ENCODE measurements around the gene HECW1. TPM values are rescaled to one million over a fixed set of nuclear protein-coding genes. Genes with fewer than 3 reads are reported as not detected.

Gene HECW1
- total RNA-seq, 3 donors from 2014 or later (not counting 1 experiment from before 2014, with no cell fraction given): not detected

DNA sequence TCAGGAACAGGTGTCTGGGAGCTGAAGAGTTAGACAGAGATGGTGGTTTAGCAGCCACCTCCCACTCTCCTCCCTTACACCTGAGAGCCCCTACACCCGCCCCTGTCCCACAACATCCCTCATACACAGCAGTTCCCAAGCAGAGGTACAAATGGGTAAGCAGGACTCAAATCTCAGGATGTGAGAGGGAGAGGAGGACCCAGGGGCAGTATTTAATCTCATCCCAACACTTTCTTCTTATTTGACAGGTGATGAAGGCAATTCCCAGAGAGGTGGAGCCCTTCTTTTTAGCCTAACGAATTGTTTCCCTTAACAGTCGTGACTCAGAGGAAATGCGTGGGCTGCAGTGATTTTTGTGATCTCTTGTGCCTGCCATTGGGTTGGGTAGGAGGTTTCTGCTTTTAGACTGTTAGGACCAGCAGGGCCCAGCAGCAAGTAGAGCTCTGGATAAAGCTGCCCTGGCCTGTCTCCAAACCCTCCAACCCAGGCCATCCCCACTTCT is 191.3 kb downstream of the HECW1 start:
- Histone ChIP-seq H3K9me3 (ENCODE audit: control insufficient read depth, insufficient read depth, low read length) (no peaks in the 10 kb centered on the region), H3K27me3 (ENCODE audit: control insufficient read depth, insufficient read depth, low read length) (no peaks in the 10 kb centered on the region), H3K36me3 (ENCODE audit: control insufficient read depth, insufficient read depth, low read length) (no peaks in the 10 kb centered on the region), H3K4me1 (ENCODE audit: control insufficient read depth, insufficient read depth, low read length) (no peaks in the 10 kb centered on the region), H3K27ac (ENCODE audit: low read length) (no peak overlapping the region), H3K4me3 (ENCODE audit: low read length) (no peak overlapping the region)
- DNase-seq (no peak), ATAC-seq (no peak)
- Mint-ChIP-seq H3K4me3 (no peak overlapping the region), H3K27ac (no peak overlapping the region), H3K27me3 (ENCODE audit: low read depth in 2 of 2) (peaks cover 8 to 38% of the 10 kb centered on the region in 2 donors), H3K36me3 (no peaks in the 10 kb centered on the region), H3K9me3 (no peaks in the 10 kb centered on the region), H3K4me1 (no peaks in the 10 kb centered on the region)
- TF ChIP-seq, protein P1, sequence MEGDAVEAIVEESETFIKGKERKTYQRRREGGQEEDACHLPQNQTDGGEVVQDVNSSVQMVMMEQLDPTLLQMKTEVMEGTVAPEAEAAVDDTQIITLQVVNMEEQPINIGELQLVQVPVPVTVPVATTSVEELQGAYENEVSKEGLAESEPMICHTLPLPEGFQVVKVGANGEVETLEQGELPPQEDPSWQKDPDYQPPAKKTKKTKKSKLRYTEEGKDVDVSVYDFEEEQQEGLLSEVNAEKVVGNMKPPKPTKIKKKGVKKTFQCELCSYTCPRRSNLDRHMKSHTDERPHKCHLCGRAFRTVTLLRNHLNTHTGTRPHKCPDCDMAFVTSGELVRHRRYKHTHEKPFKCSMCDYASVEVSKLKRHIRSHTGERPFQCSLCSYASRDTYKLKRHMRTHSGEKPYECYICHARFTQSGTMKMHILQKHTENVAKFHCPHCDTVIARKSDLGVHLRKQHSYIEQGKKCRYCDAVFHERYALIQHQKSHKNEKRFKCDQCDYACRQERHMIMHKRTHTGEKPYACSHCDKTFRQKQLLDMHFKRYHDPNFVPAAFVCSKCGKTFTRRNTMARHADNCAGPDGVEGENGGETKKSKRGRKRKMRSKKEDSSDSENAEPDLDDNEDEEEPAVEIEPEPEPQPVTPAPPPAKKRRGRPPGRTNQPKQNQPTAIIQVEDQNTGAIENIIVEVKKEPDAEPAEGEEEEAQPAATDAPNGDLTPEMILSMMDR (IDR thresholded peaks at IDR 0.05): no peak
- intact Hi-C loops (cut with micrococcal nuclease): no loop called here
- WGBS (ENCODE audit: insufficient coverage): 3% methylated on average over 3 of the region's 4 CpGs

DNA sequence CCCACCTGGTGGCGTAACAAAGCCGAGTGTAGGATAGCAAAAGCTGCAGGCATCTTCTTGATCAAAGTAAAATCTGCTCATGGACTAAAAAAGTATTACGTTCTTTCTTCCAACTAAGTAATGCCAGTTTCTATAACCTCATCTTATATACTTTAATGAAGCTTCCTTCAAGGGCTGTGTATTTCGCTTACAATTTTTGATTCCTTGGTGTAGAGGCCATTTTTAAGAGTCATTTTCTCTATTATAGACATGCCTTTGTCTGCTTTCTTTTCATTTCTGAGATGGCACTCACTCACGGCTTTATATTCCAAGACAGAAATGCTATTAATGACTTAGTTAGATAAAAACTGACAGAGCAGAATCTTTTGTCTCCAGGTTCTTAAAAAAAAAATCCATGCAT is 194.0 kb downstream of the HECW1 start:
- Mint-ChIP-seq H3K4me1 (no peaks in the 10 kb centered on the region), H3K27ac (no peak overlapping the region), H3K9me3 (no peaks in the 10 kb centered on the region), H3K36me3 (no peaks in the 10 kb centered on the region), H3K27me3 (ENCODE audit: low read depth in 2 of 2) (peaks cover 5 to 22% of the 10 kb centered on the region in 2 donors), H3K4me3 (no peak overlapping the region)
- no peaks in the 10 kb centered on the region for H3K4me1 ChIP-seq (ENCODE audit: control insufficient read depth, insufficient read depth, low read length)
- intact Hi-C loops (cut with micrococcal nuclease): no loop called here
- TF ChIP-seq, protein P1 (IDR thresholded peaks at IDR 0.05): no peak
- H3K36me3 ChIP-seq (ENCODE audit: control insufficient read depth, insufficient read depth, low read length): no peaks in the 10 kb centered on the region
- no peak for ATAC-seq
- WGBS (ENCODE audit: insufficient coverage): 67% methylated on average over 3 of the region's 5 CpGs
- no peak overlapping the region for H3K27ac ChIP-seq (ENCODE audit: low read length)
- no peak for DNase-seq
- H3K27me3 ChIP-seq (ENCODE audit: control insufficient read depth, insufficient read depth, low read length): no peaks in the 10 kb centered on the region
- no peak overlapping the region for H3K4me3 ChIP-seq (ENCODE audit: low read length)
- H3K9me3 ChIP-seq (ENCODE audit: control insufficient read depth, insufficient read depth, low read length): no peaks in the 10 kb centered on the region

DNA sequence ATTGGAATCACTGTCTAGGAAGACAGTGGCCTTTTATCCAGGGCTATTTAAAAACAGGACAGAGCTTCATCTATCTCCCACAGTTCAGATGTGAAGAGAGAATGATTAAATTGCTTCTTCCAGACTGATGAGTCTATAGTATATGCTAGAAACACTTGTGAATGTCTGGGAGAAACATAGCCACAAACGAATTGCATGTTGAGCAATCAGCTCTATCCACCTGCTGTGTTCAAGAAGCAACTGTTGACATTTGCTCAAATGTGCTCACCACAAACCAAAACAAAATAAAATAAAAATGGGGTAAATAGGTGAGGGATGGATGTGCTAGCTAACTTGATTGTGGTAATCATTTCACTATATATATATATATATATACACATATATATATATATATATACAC is 195.1 kb downstream of the HECW1 start:
- intact Hi-C loops (cut with micrococcal nuclease): no loop called here
- no peaks in the 10 kb centered on the region for H3K27me3 ChIP-seq (ENCODE audit: control insufficient read depth, insufficient read depth, low read length)
- no peaks in the 10 kb centered on the region for H3K9me3 ChIP-seq (ENCODE audit: control insufficient read depth, insufficient read depth, low read length)
- WGBS (ENCODE audit: insufficient coverage): 88% methylated on average over 1 of the region's 1 CpG
- no peak overlapping the region for H3K4me3 ChIP-seq (ENCODE audit: low read length)
- Mint-ChIP-seq H3K9me3 (no peaks in the 10 kb centered on the region), H3K27me3 (ENCODE audit: low read depth in 2 of 2) (peaks cover 5 to 15% of the 10 kb centered on the region in 2 donors), H3K36me3 (no peaks in the 10 kb centered on the region), H3K27ac (no peak overlapping the region), H3K4me3 (no peak overlapping the region), H3K4me1 (no peaks in the 10 kb centered on the region)
- TF ChIP-seq, protein P1 (IDR thresholded peaks at IDR 0.05): no peak
- DNase-seq (no peak), ATAC-seq (no peak)
- H3K36me3 ChIP-seq (ENCODE audit: control insufficient read depth, insufficient read depth, low read length): no peaks in the 10 kb centered on the region
- no peaks in the 10 kb centered on the region for H3K4me1 ChIP-seq (ENCODE audit: control insufficient read depth, insufficient read depth, low read length)
- H3K27ac ChIP-seq (ENCODE audit: low read length): no peak overlapping the region

Measured in natural killer cell (primary cell).